ENCODE data around the gene CORO2B. TPM values are rescaled to one million over a fixed set of nuclear protein-coding genes. Genes with fewer than 3 reads are reported as not detected.

The CORO2B gene
- total RNA-seq, 2 donors from 2014 or later, result 0.07 TPM; not detected in 1

DNA sequence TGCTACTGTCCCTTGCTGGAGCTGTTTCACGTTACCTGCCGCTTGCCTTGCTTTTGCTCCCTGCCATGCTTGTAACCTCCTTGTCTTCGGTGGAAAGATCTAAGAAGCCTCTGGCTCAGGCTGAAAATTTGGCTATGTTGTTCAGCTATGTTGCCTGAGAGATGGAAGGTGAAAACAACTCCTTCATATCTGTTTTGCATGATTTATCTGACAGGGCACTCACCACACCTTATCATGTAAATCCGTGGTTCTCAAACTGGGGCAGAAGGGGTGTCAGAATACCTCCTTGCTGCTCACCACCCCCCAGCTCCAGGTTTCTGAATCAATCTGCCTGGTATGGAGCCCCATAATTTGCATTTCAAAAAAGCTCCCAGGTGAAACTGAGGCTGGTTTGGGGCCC lies 6.5 kb upstream of the CORO2B start:
- Mint-ChIP-seq H3K9me3 (no peaks in the 10 kb centered on the region), H3K4me3 (no peak overlapping the region), H3K27me3 (ENCODE audit: low read depth) (peaks cover 56% of the 10 kb centered on the region), H3K4me1 (ENCODE audit: low read depth) (no peaks in the 10 kb centered on the region), H3K27ac (no peak overlapping the region), H3K36me3 (ENCODE audit: insufficient read depth in 2 of 2) (no peaks in the 10 kb centered on the region)
- DNase-seq (no peak), ATAC-seq (replicated peaks in 1 of 2) (no peak)

DNA sequence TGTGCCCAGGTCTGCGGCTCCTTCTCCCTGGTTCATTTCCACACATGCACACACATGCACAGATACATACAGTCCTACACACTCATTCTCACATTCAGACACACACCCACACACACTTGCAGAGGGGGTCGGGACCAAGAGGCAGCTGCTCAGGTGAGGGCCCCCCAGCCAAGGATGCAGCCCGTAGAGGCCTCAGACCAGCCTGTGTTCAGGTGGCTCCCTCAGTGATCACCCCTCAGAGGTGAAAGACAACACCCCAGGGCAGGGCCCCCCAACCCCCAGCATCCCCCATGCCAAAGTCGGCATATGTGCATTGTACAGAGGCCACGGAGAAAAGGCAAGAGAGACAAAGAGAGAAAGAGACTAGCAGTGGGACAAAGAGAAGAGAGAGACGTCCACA lies 5.9 kb upstream of the CORO2B start:
- Mint-ChIP-seq H3K27ac (no peak overlapping the region), H3K27me3 (ENCODE audit: low read depth) (peaks cover 62% of the 10 kb centered on the region), H3K4me1 (ENCODE audit: low read depth) (peaks cover 4% of the 10 kb centered on the region), H3K4me3 (no peak overlapping the region), H3K36me3 (ENCODE audit: insufficient read depth in 2 of 2) (no peaks in the 10 kb centered on the region), H3K9me3 (no peaks in the 10 kb centered on the region)
- no peak for DNase-seq
- no peak for ATAC-seq (replicated peaks in 1 of 2)

DNA sequence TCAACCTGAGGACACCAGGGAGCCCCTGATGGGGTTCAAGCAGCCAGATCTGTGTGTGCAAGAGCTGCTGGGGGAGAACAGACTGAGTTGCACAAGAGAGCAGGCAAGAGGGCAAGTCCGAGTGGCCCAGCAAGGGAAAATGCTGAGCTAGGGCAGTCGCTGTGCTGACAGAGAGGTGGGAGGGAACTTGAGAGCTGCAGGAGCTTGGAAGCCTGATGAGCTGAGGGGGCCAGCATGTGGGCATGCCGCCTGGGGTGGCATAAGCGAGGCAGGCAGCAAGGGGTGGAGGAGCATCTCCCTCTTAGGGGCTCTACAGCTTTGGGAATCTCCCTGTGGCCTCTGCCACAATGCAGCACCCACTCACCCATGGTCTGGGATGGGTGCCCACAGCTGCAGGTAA lies 4.7 kb upstream of the CORO2B start:
- Mint-ChIP-seq H3K36me3 (ENCODE audit: insufficient read depth in 2 of 2) (no peaks in the 10 kb centered on the region), H3K9me3 (no peaks in the 10 kb centered on the region), H3K4me1 (ENCODE audit: low read depth) (peaks cover 7% of the 10 kb centered on the region), H3K4me3 (no peak overlapping the region), H3K27me3 (ENCODE audit: low read depth) (peaks cover 58% of the 10 kb centered on the region), H3K27ac (no peak overlapping the region)
- DNase-seq (no peak), ATAC-seq (replicated peaks in 1 of 2) (no peak)

DNA sequence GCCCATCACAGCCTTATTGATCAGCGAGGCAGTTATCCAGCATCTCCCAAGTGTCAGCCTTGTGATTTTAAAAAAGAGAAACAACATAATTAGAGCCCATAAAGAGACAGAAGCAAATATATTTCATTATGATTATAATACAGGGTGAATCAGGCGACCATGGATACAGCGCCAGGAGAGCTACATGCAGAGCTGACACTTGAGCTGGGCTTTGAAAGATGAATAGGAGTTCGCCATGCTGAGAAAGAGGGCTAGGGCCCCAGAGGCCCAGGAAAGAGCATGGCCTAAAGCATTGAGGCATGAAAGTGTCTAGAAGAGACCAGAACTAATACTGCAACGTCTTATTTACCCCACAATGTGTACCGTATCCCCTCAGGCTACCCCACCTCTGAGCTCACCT lies 4.2 kb upstream of the CORO2B start:
- no peak for DNase-seq
- Mint-ChIP-seq H3K4me1 (ENCODE audit: low read depth) (peaks cover 7% of the 10 kb centered on the region), H3K27me3 (ENCODE audit: low read depth) (peaks cover 57% of the 10 kb centered on the region), H3K9me3 (no peaks in the 10 kb centered on the region), H3K36me3 (ENCODE audit: insufficient read depth in 2 of 2) (no peaks in the 10 kb centered on the region), H3K27ac (no peak overlapping the region), H3K4me3 (no peak overlapping the region)
- no peak for ATAC-seq (replicated peaks in 1 of 2)

DNA sequence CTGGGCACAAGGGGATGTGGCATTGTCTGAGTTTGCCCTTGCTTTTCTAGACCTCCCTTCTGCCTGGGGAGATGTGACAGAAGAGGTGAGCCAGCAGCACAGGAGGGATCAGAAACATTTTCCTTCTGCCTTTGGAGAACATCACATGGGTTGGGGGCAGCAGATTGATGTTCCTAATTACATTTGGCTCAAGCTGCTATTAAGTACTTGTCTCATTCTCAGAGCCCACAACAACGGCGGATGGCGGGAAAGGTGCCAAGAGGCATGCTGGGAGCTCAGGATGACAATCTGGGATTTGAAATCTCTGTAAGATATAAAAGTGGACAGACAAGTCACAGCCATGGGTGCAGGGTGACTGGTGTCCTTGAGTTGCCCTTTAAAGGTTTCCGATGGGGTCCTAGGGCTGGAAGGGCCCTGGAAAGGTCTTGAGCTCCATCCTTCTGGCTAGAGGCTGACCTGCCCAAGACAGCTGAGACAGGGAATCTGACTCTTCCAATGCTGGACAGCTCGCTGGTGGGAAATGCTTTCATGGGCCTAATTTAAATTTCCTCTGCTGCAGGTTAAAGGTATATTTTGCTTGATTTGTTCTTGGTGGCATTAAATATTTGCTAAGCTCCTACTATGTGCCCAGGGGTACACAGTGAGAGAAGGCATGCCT lies 2.4 kb upstream of the CORO2B start:
- Mint-ChIP-seq H3K4me3 (no peak overlapping the region), H3K9me3 (no peaks in the 10 kb centered on the region), H3K27ac (no peak overlapping the region), H3K27me3 (ENCODE audit: low read depth) (peaks cover 60% of the 10 kb centered on the region), H3K36me3 (ENCODE audit: insufficient read depth in 2 of 2) (no peaks in the 10 kb centered on the region), H3K4me1 (ENCODE audit: low read depth) (peaks cover 7% of the 10 kb centered on the region)
- ATAC-seq (replicated peaks in 1 of 2), result no peak
- no peak for DNase-seq

DNA sequence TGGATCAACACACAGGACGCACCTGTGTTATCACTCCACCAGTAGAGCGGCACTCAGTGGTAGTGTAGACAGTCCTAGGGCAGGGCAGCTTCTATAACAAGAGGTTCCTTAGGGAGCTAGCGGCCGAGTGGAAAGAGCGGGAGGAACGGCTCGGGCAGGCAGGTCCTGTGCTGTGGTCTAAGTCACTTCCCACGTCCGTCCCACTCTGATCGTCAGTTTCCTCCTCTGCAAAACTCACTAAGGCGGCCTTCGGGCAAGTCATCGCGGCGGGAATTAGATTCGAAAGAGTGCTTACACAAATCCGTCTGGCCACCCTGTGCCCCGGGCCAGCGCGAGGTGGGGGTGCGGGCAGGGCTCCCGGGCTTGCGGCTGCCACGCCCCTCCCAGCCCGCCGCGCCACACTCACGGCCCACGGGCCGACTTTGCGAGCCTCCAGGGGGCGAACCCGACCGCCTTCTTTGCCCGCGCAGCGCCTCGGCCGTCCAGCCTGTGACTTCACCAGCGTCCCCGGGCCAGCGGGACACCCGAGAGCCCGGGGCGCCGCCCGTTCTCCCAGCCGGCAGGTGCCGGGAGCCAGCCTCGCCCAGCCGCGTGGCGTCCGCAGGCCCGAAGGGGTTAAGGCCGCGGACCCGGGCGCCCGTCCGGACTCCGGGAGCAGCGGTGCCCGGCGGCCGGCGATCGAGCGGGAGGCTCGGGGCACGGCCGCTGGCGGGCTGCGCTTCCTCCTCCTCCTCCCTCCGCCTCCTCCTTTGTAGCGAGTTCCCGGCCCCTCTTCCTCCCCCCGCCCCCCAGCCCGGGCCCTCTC lies 416 bp upstream of the CORO2B start:
- H3K4me3 Mint-ChIP-seq, result peak overlapping the region; percentile 75
- no peak overlapping the region for H3K27ac Mint-ChIP-seq
- peak; percentile 33 to 44 for DNase-seq
- ATAC-seq (replicated peaks in 1 of 2), result peak; percentile 64 to 66
- peaks cover 7% of the 10 kb centered on the region for H3K4me1 Mint-ChIP-seq (ENCODE audit: low read depth)
- peaks cover 57% of the 10 kb centered on the region for H3K27me3 Mint-ChIP-seq (ENCODE audit: low read depth)
- H3K9me3 Mint-ChIP-seq, result no peaks in the 10 kb centered on the region
- H3K36me3 Mint-ChIP-seq (ENCODE audit: insufficient read depth in 2 of 2), result no peaks in the 10 kb centered on the region

DNA sequence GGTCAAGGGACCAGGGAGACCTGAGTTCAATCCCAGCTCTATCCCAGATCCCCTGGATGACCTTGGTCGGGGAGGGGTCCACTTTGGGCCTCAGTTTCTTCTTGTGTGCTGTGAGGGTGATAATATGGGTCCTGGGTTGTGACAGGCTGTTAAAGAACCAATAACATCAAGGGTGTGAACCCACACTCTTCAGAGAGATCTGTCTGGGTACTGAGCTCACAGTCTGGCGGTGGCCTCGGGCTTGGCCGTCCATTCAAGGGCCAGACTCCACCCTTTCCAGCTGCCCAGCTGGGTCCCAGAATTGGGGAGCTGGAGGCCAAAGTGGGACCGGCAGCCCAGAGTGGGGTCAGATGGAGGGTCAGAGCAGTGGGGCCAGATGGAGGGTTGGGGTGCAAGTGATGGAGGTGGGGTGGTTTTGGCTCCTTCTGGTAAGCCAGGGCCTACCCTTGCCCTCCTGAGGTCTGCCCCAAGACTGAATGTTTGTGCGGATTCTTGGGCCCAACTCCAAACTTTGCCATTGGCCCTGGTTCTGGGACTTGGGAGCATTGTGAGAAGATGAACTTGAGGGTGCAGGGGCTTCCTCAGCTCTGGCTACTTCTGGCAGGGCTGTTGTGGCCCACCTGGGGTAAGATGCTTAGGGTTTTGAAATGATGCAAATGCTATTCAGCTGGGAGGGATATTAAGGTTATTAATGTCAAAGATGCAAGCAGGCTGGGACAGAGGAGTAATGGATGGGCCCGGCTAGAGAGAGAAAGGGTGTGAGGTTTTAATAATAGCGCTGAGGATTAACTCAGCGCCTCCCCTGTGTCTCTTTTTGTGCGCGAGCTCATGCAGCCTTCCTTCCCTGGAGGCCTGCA lies 1.5 kb downstream of the CORO2B start:
- no peak for ATAC-seq (replicated peaks in 1 of 2)
- no peak overlapping the region for H3K27ac Mint-ChIP-seq
- peak overlapping the region; percentile 62 to 80 for H3K4me3 Mint-ChIP-seq
- H3K27me3 Mint-ChIP-seq (ENCODE audit: low read depth), result peaks cover 50% of the 10 kb centered on the region
- no peak for DNase-seq
- no peaks in the 10 kb centered on the region for H3K36me3 Mint-ChIP-seq (ENCODE audit: insufficient read depth in 2 of 2)
- peaks cover 7% of the 10 kb centered on the region for H3K4me1 Mint-ChIP-seq (ENCODE audit: low read depth)
- no peaks in the 10 kb centered on the region for H3K9me3 Mint-ChIP-seq

DNA sequence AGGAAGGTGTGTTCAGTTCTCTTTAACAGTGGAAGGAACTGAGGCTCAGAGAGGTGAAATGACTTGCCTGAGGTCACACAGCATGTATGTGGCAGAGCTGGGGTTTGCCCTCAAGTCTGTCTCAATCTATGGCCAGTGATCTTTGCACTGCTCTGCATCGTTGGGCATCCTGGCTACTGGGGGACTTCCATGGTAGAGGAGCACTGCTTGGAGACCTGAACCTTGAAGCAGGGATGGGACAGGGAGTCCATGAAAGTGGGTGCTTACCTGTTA lies 2.0 kb downstream of the CORO2B start:
- DNase-seq (no peak), ATAC-seq (replicated peaks in 1 of 2) (no peak)
- Mint-ChIP-seq H3K4me1 (ENCODE audit: low read depth) (peaks cover 7% of the 10 kb centered on the region), H3K27ac (no peak overlapping the region), H3K36me3 (ENCODE audit: insufficient read depth in 2 of 2) (no peaks in the 10 kb centered on the region), H3K9me3 (no peaks in the 10 kb centered on the region), H3K27me3 (ENCODE audit: low read depth) (peaks cover 48% of the 10 kb centered on the region), H3K4me3 (no peak overlapping the region)

DNA sequence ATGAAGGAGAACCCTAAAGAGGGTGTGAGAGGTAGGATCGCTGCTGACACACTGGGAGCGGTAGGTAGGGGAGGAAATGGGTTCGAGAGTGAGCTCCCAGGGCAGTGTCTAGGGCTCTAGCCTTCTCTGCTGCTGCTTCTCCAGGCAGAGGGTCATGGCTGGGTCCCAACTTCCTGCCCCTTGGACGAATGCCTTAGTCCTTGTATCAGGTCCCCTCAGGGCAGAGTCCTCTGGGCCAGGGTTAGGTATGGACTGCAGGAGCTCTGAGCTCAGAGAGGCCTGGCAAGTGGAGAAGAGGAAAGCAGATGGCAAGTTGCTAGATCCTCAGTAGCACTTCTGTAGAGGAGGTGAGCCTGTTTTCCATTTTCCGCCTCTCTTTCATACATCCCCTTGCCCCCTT lies 2.9 kb downstream of the CORO2B start:
- Mint-ChIP-seq H3K4me3 (no peak overlapping the region), H3K4me1 (ENCODE audit: low read depth) (peaks cover 12% of the 10 kb centered on the region), H3K9me3 (no peaks in the 10 kb centered on the region), H3K27ac (no peak overlapping the region), H3K27me3 (ENCODE audit: low read depth) (peaks cover 38% of the 10 kb centered on the region), H3K36me3 (ENCODE audit: insufficient read depth in 2 of 2) (no peaks in the 10 kb centered on the region)
- no peak for ATAC-seq (replicated peaks in 1 of 2)
- no peak for DNase-seq

DNA sequence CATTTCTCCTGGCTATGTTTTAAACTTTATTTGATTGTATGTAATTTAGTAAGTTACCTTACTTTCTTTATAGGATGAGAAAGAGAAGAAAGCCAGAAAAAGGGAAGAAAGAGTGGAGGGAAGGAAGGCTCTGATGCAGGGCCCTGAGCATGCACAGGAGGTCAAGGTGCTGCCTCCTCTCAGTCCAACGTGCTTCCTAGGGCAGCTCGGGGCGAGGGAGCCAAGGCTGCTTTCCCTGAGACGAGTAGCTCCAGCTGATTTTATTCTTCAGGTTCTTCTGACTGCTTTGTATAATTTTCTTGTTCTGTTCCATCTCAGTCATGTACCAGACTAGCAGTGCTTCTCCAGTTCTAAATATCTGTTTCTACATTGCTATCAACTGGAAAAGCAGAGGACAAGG lies 3.4 kb downstream of the CORO2B start:
- Mint-ChIP-seq H3K27me3 (ENCODE audit: low read depth) (peaks cover 33% of the 10 kb centered on the region), H3K9me3 (no peaks in the 10 kb centered on the region), H3K27ac (no peak overlapping the region), H3K36me3 (ENCODE audit: insufficient read depth in 2 of 2) (no peaks in the 10 kb centered on the region), H3K4me3 (no peak overlapping the region), H3K4me1 (ENCODE audit: low read depth) (peaks cover 12% of the 10 kb centered on the region)
- ATAC-seq (replicated peaks in 1 of 2), result no peak
- DNase-seq, result no peak

DNA sequence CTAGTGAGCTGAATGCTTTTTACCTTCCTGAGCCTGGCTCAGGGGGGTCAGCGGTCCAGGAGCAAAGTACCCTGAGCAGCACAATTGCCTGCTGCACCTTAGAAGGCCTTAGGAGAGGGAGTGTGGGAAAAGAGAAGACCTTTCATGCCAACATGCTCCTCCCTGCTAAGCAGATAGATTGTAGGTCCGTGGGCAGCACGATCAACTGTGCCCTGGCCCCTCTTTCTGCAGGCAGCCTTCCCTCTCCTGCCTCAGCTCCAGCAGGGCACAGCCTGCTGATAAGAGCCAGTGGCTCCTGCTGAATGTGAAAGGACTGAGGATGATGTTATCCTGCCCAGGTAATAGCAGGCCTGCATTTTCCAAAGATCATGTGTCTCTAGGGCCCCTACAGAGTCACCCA lies 4.1 kb downstream of the CORO2B start:
- DNase-seq, result no peak
- Mint-ChIP-seq H3K36me3 (ENCODE audit: insufficient read depth in 2 of 2) (no peaks in the 10 kb centered on the region), H3K9me3 (no peaks in the 10 kb centered on the region)

DNA sequence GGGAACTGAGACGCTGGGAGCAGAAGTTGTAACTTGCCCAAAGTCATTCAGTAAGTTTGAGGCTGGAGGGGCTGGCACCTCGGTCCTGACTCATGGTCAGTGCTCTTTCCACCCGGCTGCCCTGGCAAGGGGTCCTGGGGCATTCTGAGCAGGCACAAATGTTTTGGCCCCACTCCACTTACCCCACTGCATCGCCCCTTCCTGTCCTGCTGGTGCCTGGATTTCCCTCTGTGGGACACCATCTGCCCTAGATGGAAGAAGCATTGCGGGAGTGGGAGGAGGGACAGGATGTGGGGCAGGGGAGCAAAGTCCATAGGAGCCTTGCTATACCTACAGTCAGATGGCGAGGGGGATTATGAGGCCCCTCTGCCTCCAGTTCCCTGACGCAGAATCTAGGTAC lies 4.5 kb downstream of the CORO2B start:
- Mint-ChIP-seq H3K36me3 (ENCODE audit: insufficient read depth in 2 of 2) (no peaks in the 10 kb centered on the region), H3K9me3 (no peaks in the 10 kb centered on the region), H3K4me1 (ENCODE audit: low read depth) (peaks cover 13% of the 10 kb centered on the region), H3K4me3 (no peak overlapping the region), H3K27me3 (ENCODE audit: low read depth) (peaks cover 23% of the 10 kb centered on the region), H3K27ac (no peak overlapping the region)
- no peak for ATAC-seq (replicated peaks in 1 of 2)
- DNase-seq, result no peak

More for the DNA sequence above, 4.1 kb downstream of the CORO2B start:
- no peak overlapping the region for H3K4me3 Mint-ChIP-seq
- peaks cover 27% of the 10 kb centered on the region for H3K27me3 Mint-ChIP-seq (ENCODE audit: low read depth)
- no peak overlapping the region for H3K27ac Mint-ChIP-seq
- peaks cover 12% of the 10 kb centered on the region for H3K4me1 Mint-ChIP-seq (ENCODE audit: low read depth)
- ATAC-seq (replicated peaks in 1 of 2), result no peak

DNA sequence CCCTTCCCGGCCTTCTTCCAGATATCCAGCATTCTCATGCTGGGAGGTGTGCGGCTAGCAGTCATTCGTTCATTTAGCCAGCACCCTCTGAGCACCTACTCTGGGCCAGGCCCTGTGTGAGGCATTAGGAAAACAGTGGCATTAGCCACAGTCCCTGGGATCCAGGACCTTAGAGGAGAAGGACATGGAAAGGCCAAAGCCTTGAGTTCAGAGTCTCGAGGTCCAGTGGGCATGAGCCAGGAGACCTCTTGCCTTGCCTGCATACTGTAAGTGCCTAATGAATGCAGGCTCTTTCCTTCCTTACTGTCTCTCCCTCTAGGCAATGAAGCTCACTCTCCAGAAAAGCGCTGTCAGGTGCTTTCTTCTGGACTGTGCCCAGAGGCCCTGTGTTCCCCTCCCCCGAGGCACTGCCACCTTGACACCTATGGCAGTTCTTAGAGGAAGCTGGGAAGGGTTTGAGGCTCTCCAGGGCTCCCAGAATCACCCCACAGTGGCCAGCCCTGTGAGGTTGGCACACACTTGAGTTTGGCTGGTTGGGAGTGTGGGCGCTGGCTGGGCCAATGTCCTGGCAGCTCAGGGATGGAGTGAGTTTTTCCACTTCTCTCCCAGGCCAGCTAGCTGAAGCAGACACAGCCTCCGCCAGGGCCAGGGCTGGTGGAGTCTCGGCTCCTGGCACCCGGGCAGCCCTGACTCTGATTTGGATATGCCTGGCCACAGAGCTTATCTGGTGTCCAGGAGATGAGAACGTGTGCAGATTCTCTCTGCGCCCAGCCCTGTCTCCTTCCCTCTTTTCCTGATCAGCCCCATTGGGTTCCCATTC lies 5.4 kb downstream of the CORO2B start:
- ATAC-seq (replicated peaks in 1 of 2) (no peak), DNase-seq (no peak)
- Mint-ChIP-seq H3K27ac (no peak overlapping the region), H3K4me1 (ENCODE audit: low read depth) (peaks cover 16% of the 10 kb centered on the region), H3K36me3 (ENCODE audit: insufficient read depth in 2 of 2) (no peaks in the 10 kb centered on the region), H3K9me3 (no peaks in the 10 kb centered on the region), H3K4me3 (no peak overlapping the region), H3K27me3 (ENCODE audit: low read depth) (peaks cover 23% of the 10 kb centered on the region)

Data from activated T-cell treated with anti-CD3 and anti-CD28 coated beads, Interleukin-2, amount 50 U/mL, for 72 hours (primary cell).